HG02798 (cell line): ENCODE results near the gene COA8.

ENCODE experiments used
- ATAC-seq: cut with Tn5 transposase; IDR thresholded peaks from one replicate; pipeline ENCODE4 v1.9.1; 2021; ENCODE audit warnings: mild to moderate bottlenecking; ENCODE audit not compliant: unreplicated experiment, poor library complexity

The COA8 gene

GRCh38 chr14:103616635-103617300 lies 54.0 kb downstream of the COA8 start:
- no peak for ATAC-seq

GRCh38 chr14:103619057-103619456 lies 56.3 kb downstream of the COA8 start:
- no peak for ATAC-seq

GRCh38 chr14:103621860-103622259 lies 59.1 kb downstream of the COA8 start:
- no peak for ATAC-seq

- ATAC-seq: no peak
Observed at GRCh38 chr14:103623308-103623707, 60.5 kb downstream of the COA8 start.

- ATAC-seq: no peak
Observed at GRCh38 chr14:103623883-103624482, 61.2 kb downstream of the COA8 start.

GRCh38 chr14:103624860-103625259 lies 62.1 kb downstream of the COA8 start:
- no peak for ATAC-seq

- ATAC-seq: no peak
Observed at GRCh38 chr14:103625356-103626095, 62.8 kb downstream of the COA8 start.

GRCh38 chr14:103626146-103626850 lies 63.5 kb downstream of the COA8 start:
- no peak for ATAC-seq

GRCh38 chr14:103627073-103628025 lies 64.6 kb downstream of the COA8 start:
- no peak for ATAC-seq

GRCh38 chr14:103628221-103628683 lies 65.5 kb downstream of the COA8 start:
- no peak for ATAC-seq

- ATAC-seq: peak; percentile 70
Observed at GRCh38 chr14:103628684-103629502, 66.1 kb downstream of the COA8 start, which contains the start of gene KLC1. Gene KLC1, plus strand, starts transcription at chr14:103629211. Its CDS starts 25,354 bp downstream, at chr14:103654565.

GRCh38 chr14:103629503-103630121 lies 66.9 kb downstream of the COA8 start:
- ATAC-seq: peak; percentile 26

GRCh38 chr14:103630364-103631108 lies 67.8 kb downstream of the COA8 start:
- ATAC-seq: no peak

- no peak for ATAC-seq
Observed at GRCh38 chr14:103633391-103633790, 70.6 kb downstream of the COA8 start.

GRCh38 chr14:103634156-103634555 lies 71.4 kb downstream of the COA8 start:
- no peak for ATAC-seq

- no peak for ATAC-seq
Observed at GRCh38 chr14:103638594-103638993, 75.8 kb downstream of the COA8 start.
